Measurements from ENCODE around the gene NR1H2.

DNA sequence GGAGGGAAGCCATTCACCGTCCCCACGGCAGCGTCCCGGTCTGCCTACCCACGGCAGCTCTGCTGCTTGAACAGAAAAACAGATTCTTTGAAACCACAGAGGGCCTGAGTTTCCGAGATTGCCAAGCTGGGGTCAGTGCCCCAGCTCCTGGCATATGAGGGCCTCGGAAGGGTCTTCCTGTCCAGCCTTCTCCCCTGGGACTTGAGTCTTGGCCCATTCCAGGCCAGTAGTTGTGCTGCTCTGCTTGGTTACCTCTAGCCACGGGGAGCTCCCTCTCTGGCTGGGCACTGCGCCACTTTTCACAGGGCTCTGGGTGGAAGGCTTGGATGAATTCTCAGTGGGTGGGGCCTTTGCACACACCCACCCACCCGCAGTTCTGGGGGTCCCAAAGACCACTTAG is 33.9 kb downstream of the NR1H2 start:
- no peak for TF ChIP-seq CTCF (IDR thresholded peaks at IDR 0.05)
- no peak for TF ChIP-seq POLR2A (IDR thresholded peaks at IDR 0.05)
